Endometrial microvascular endothelial cells (primary cell): ENCODE data around the gene GRM7. TPM values are rescaled to one million over a fixed set of nuclear protein-coding genes. Genes with fewer than 3 reads are reported as not detected.

ENCODE experiments used
- in situ Hi-C: cut with HindIII; loops from 2 replicates; pipeline ENCODE4 v1.10.0; 2017; ENCODE audit warnings: low sequenced_read_pairs, low pct_unique_long_range_greater_than_20kb; ENCODE audit errors: inconsistent ontology term
- total RNA-seq: library from RNA; depleted of rRNA; stranded (reverse); fragments of >200 nt; gene quantifications from one replicate; pipeline ENCODE4 v1.2.3, GENCODE V29; 2015; ENCODE audit errors: inconsistent ontology term

GRM7 gene
- total RNA-seq, 1 donor from 2014 or later = not detected

DNA sequence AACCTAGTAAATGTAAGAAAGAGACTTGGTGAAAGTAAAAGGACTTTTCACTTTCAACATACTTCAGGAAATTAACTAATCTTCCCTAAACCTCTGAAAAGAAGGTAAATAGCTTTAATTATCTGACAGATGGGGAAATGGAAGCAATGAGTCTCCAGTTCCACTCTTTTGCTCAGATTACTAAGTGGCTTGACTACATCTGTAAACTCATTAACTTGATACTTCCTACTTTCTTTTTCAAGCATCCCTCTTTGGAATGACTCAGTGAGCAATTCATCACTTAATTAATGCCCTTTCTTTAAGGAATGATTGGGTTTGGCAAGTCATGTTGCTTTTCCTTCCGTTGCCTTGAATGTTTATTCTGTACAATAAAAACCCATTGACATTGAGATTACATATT, 234.2 kb downstream of the GRM7 start:
- in situ Hi-C loops = no loop called here

DNA sequence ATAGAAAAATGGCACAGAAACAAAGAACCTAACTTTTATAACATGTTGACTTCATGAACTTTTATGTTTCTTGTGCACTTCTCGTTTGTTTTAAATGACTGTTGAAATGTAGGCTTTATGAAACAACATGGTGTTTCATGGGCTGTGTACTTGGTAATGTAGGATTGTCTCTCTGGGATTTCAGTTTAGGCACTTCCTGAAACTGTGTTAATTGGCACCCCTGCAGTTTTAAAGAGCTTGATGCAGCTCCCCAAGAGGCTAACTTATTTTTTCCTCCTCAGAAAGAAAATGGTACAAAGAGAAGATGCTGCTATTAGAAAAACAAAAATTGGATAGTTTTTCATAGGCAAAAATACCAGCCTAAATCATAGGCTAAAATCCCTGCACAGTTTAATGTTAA, 239.2 kb downstream of the GRM7 start:
- in situ Hi-C loops = no loop called here

DNA sequence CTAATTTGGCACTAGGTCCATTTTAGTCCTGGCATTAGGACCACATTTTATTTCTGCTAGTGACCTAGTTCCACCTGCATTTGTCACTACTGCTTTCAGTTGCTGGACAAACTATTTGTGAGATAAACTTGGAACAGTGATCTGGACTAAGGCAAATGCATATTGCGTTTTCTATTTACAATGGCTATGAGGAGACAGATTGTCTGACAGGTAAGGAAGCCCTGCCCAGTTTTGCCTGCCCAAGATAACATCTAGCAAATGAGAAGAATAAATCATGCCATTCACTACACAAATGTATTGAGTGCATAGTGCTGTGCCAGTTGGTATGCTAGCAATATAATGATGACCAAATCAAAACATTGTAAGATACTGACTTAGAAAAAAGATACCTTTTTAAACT, 245.7 kb downstream of the GRM7 start:
- in situ Hi-C loops = no loop called here

- in situ Hi-C loops = no loop called here
These were observed 251.7 kb downstream of the GRM7 start for GRCh38 chr3:7112523-7113056.

DNA sequence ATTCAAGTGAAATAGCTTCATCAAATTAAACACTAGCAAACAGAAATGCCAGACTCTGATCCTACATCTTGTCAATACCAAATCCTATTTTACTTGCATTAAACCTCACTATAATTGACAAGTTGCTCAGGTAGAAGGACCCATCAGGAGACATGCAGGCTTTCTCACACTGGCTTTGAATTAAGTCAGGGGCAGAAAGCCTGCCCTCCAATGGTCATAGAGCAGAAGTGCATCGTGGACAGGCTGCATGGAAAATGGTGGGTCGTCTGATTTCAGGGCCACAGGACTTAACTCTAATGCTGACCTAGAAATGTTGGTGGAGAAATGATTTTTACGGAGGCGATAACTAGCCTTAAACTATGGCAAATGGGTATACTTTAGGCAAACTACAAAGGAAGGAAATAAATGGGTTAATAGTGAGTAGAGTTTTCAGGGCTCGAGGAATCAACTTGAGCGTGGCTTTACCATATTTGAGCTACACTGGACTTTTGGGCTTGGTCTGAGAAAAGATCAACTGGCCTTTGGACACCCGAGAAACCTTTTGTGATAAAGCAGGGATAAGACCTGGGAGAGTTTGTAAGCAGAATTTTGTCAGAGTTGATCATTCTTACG, 283.9 kb downstream of the GRM7 start:
- in situ Hi-C loops = no loop called here

DNA sequence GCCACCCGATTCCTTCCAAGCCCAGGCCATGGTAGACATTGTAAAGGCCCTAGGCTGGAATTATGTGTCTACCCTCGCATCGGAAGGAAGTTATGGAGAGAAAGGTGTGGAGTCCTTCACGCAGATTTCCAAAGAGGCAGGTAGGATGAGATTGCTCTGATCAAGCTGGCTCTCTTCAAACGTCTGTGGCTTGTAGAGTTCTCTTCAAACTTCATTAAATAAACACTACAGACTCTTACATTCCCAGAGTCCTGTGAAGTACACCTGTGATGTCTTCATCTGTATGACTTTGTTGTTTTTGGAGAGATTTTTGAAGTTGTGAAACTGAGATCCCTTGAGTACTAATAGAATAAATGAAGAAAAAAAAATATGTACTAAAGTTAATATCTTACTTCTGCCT, 285.6 kb downstream of the GRM7 start:
- in situ Hi-C loops = no loop called here

- in situ Hi-C loops = no loop called here
These were observed 297.6 kb downstream of the GRM7 start for GRCh38 chr3:7158516-7158915.

GRCh38 chr3:7160689-7161088, 299.8 kb downstream of the GRM7 start:
- in situ Hi-C loops = no loop called here

DNA sequence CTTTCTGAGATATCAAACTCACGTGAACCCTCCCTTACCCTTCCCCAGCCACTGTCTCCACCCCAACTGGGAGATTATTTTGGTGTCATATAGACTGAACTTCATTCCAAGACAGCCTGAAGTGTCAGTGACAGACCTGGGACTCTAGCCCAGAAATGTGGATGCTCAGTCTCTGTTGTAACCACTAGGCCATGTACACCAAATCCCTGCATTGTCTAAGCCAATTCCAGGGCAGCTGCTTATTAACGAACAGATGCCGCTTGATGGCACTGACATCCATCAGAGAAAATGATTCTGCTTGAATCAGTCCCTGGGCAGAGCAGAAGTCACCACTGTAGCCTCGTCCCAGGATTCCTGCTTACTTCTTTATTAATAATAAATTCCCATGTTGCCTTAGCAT, 305.5 kb downstream of the GRM7 start:
- in situ Hi-C loops = no loop called here

GRCh38 chr3:7171493-7171892, 310.6 kb downstream of the GRM7 start:
- in situ Hi-C loops = no loop called here

DNA sequence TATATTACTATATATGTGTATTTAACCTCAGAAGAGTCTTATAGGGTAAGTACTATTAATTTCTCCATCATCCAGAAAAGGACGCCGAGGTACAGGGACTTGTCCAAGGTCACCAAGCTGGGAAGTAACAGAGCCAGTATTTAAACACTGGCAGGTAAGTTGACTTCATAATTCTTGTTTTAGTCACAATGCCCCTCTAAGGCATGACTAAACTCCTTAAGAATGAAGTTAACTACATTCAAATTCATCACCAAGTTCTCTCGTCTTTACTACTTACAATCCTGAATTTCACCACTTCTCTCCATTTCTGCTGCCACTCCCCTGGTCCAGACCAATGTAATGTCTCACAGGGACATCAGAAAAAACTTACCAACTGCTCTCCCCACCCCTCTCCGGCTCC, 312.1 kb downstream of the GRM7 start:
- in situ Hi-C loops = no loop called here

- in situ Hi-C loops = no loop called here
These were observed 327.6 kb downstream of the GRM7 start for GRCh38 chr3:7188551-7188950.

DNA sequence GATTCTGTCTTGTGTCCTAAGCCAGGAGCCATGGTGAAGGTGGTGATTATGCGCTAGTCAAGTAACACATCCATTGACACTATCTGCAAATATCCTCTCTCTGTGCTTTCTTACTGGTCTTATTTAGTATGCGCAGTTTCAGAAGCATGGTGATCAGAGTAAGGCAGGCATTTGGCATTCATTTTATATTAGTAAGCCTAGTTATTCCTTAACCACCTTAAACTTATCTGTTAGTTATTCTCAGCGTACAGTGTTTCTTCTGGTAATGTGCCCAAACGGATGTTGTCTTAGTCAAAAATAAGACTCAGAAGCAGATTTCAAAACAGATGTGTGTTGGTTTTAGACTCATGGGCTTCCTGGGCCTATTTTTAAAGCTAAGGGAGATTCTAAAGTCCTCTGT, 329.2 kb downstream of the GRM7 start:
- in situ Hi-C loops = no loop called here

DNA sequence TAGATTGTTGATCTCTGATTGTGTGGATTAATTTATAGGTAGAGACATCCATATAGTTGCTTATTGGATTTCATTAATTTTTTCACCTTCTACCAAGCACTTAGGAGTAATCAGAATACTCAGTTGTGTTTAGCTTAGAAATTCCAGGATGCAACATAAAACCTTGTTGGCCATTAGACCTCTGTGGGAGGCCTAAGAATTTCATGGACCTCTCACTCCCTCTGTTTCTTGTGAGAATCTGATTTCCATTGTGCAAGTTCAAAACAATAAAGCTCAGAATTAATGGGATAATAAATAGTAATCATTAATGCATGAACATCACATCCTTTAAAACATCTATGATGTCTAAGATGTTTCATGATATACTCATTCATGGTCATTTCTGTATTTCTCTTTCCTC, 332.4 kb downstream of the GRM7 start:
- in situ Hi-C loops = no loop called here

- in situ Hi-C loops = no loop called here
These were observed 333.3 kb downstream of the GRM7 start for GRCh38 chr3:7194071-7194835.

DNA sequence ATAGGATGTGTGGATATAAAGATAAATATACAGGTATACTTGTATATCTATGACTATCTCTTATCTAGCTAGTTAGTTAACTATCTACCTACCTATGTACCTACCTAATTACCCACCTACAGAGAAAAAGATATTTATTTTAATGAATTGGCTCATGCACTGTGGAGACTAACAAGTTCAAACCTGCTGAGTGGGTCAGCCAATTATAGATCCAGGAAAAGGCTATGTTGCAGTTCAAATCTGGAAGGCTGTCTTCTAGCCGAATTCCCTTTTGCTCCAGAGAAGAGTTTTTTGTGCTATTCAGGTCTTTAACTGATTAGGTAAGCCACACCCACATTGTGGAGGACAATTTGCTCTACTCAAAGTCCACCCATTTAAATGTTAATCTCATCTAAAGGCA, 335.0 kb downstream of the GRM7 start:
- in situ Hi-C loops = no loop called here

DNA sequence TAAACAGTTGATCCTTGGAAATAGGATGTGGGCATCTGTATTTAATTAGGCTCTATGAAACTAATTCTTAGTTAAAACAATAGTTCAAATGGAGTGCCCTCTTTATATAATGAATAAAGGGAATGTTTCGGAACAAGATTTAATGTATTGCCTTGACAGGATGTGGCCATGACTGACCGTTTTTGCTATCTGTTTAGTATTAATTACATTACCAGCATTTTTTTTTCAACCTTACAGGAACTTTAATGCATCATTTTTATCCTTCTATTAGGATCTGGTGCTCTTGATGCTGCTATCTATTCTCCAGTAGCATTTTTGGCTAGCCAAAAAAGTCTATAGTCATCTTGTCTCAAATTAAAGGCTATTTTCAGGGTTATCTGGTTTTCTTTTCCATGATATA, 340.9 kb downstream of the GRM7 start:
- in situ Hi-C loops = no loop called here

- in situ Hi-C loops = no loop called here
These were observed 343.3 kb downstream of the GRM7 start for GRCh38 chr3:7203969-7204847.

- in situ Hi-C loops = no loop called here
These were observed 343.9 kb downstream of the GRM7 start for GRCh38 chr3:7204848-7205156.

DNA sequence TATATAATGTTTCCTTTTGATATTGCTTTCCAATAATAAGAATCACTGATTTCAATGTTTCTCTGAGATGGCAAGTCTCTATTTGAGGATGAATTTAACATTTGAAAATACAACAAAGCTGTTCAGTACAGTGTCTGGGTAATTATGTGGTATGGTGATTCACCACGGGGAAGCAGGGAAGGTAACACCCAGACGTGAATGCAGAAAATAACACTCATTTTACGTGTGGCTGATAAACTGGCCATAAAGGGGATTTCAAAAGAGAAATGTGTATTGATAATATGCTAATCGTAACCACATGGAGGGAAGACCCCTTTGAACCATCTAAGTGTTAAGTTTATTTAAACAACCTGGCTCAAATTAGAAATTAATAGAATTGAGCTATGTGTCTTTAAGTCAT, 344.6 kb downstream of the GRM7 start:
- in situ Hi-C loops = no loop called here
